Measurements from ENCODE around the gene ABTB2. TPM values are rescaled to one million over a fixed set of nuclear protein-coding genes. Genes with fewer than 3 reads are reported as not detected.
"Not testable (repeated sequence)": the region's sequence is repeated elsewhere in the genome, so short reads cannot be mapped to it uniquely, and the experiment has no call there.

The ABTB2 gene
- polyA plus RNA-seq, 2 of the 4 experiments (the other 2 are of a cell fraction) = 8.9 to 15.4 TPM

- CTCF ChIA-PET = interaction anchor here (1.0 to 1.3 kb wide), 3 partner anchors 12 to 33 kb away, joined by 3 to 4 read pairs (median 4); no protein-coding TSS in a partner anchor
- DNase-seq (ENCODE audit: low read depth in 1 of 2, low spot score in 1 of 2) (no peak), FAIRE-seq (no peak)
Measured at GRCh38 chr11:34219279-34219678, 138.5 kb downstream of the ABTB2 start.

GRCh38 chr11:34218756-34219155, 139.1 kb downstream of the ABTB2 start:
- FAIRE-seq; H3K9me3 ChIP-seq; DNase-seq (ENCODE audit: low read depth in 1 of 2, low spot score in 1 of 2); H3K4me3 ChIP-seq; H3K4me2 ChIP-seq; ATAC-seq; POLR2A ChIA-PET; H3K27ac ChIP-seq: not testable (repeated sequence)
- CTCF ChIA-PET = interaction anchor here (1.0 to 1.3 kb wide), 3 partner anchors 12 to 34 kb away, joined by 3 to 4 read pairs (median 4); no protein-coding TSS in a partner anchor
- WGBS (ENCODE audit: missing lambda C conversion rate) = 100% methylated on average over 2 of the region's 2 CpGs
- H3K4me1 ChIP-seq = peaks cover 49% of the 10 kb centered on the region

More at GRCh38 chr11:34219279-34219678, 138.5 kb downstream of the ABTB2 start:
- POLR2A ChIA-PET = no interaction called here
- Histone ChIP-seq H3K27ac (no peak overlapping the region), H3K4me1 (peaks cover 44% of the 10 kb centered on the region), H3K4me3 (no peak overlapping the region), H3K4me2 (no peak overlapping the region), H3K9me3 (no peaks in the 10 kb centered on the region)
- 95% methylated on average over 1 of the region's 1 CpG for WGBS (ENCODE audit: missing lambda C conversion rate)
- no peak for TF ChIP-seq EP300 (IDR thresholded peaks at IDR 0.05)
- ATAC-seq = no peak

GRCh38 chr11:34218067-34218466, 139.7 kb downstream of the ABTB2 start:
- TF ChIP-seq MAX (IDR thresholded peaks at IDR 0.05) = no peak
- TF ChIP-seq MAFK (IDR thresholded peaks at IDR 0.05; ENCODE audit: partially characterized antibody) = no peak
- TF ChIP-seq RNF2 (IDR thresholded peaks at IDR 0.05; ENCODE audit: borderline replicate concordance, low read depth) = no peak
- no peak for TF ChIP-seq PHF8 (IDR thresholded peaks at IDR 0.05; ENCODE audit: borderline replicate concordance, low read depth)
- no peak for TF ChIP-seq JUNB (IDR thresholded peaks at IDR 0.05)
- TF ChIP-seq ZSCAN20 (CRISPR knock-in tag; IDR thresholded peaks at IDR 0.05) = no peak
- no peak for TF ChIP-seq HES2 (IDR thresholded peaks at IDR 0.05)
- TF ChIP-seq KDM5A (IDR thresholded peaks at IDR 0.05) = no peak
- H3K9me3 ChIP-seq = no peaks in the 10 kb centered on the region
- FAIRE-seq = no peak
- DNase-seq (ENCODE audit: low read depth in 1 of 2, low spot score in 1 of 2) = no peak
- H3K27ac ChIP-seq = no peak overlapping the region
- no peak for ATAC-seq
- ChIA-PET POLR2A (no interaction called here), CTCF (no interaction called here)
- no peak overlapping the region for H3K4me3 ChIP-seq
- H3K4me1 ChIP-seq = peaks cover 52% of the 10 kb centered on the region
- H3K4me2 ChIP-seq = no peak overlapping the region

GRCh38 chr11:34216706-34217105, 141.1 kb downstream of the ABTB2 start:
- CTCF ChIA-PET = interaction anchor here (2.2 to 2.3 kb wide), 2 partner anchors 42 to 140 kb away, joined by 10 read pairs; partner anchors contain the start of gene ABTB2
- no peak for TF ChIP-seq HES2 (IDR thresholded peaks at IDR 0.05)
- no peak for TF ChIP-seq BCL3 (IDR thresholded peaks at IDR 0.05)
- TF ChIP-seq EHMT2 (IDR thresholded peaks at IDR 0.05; ENCODE audit: low read depth) = no peak
- TF ChIP-seq SREBF2 (IDR thresholded peaks at IDR 0.05) = no peak
- TF ChIP-seq PHF8 (IDR thresholded peaks at IDR 0.05; ENCODE audit: borderline replicate concordance, low read depth) = no peak
- TF ChIP-seq, protein P1, sequence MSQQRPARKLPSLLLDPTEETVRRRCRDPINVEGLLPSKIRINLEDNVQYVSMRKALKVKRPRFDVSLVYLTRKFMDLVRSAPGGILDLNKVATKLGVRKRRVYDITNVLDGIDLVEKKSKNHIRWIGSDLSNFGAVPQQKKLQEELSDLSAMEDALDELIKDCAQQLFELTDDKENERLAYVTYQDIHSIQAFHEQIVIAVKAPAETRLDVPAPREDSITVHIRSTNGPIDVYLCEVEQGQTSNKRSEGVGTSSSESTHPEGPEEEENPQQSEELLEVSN (IDR thresholded peaks at IDR 0.05; ENCODE audit: borderline replicate concordance, low read depth) = no peak
- TF ChIP-seq MYC (IDR thresholded peaks at IDR 0.05; ENCODE audit: borderline replicate concordance, low read length) = no peak
- no peak for TF ChIP-seq HDAC2 (IDR thresholded peaks at IDR 0.05)
- TF ChIP-seq CBX2 (IDR thresholded peaks at IDR 0.05; ENCODE audit: borderline replicate concordance, low read depth) = no peak
- TF ChIP-seq, protein P2, sequence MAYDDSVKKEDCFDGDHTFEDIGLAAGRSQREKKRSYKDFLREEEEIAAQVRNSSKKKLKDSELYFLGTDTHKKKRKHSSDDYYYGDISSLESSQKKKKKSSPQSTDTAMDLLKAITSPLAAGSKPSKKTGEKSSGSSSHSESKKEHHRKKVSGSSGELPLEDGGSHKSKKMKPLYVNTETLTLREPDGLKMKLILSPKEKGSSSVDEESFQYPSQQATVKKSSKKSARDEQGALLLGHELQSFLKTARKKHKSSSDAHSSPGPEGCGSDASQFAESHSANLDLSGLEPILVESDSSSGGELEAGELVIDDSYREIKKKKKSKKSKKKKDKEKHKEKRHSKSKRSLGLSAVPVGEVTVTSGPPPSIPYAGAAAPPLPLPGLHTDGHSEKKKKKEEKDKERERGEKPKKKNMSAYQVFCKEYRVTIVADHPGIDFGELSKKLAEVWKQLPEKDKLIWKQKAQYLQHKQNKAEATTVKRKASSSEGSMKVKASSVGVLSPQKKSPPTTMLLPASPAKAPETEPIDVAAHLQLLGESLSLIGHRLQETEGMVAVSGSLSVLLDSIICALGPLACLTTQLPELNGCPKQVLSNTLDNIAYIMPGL (CRISPR knock-in tag; IDR thresholded peaks at IDR 0.05; ENCODE audit: borderline replicate concordance) = no peak
- TF ChIP-seq FOSB (CRISPR knock-in tag; IDR thresholded peaks at IDR 0.05) = no peak
- DNase-seq (ENCODE audit: low read depth in 1 of 2, low spot score in 1 of 2) = no peak
- WGBS (ENCODE audit: missing lambda C conversion rate) = 81% methylated on average over 6 of the region's 6 CpGs
- POLR2A ChIA-PET = no interaction called here
- H3K4me3 ChIP-seq = no peak overlapping the region
- H3K4me1 ChIP-seq = peaks cover 58% of the 10 kb centered on the region
- no peak overlapping the region for H3K4me2 ChIP-seq
- peak overlapping the region in 1 of 2 experiments; percentile 70; a peak in 2 of 6 replicates for H3K27ac ChIP-seq
- H3K9me3 ChIP-seq = no peaks in the 10 kb centered on the region
- no peak for ATAC-seq
- no peak for FAIRE-seq

Data from A549 (cell line).